MM.1S (cell line): ENCODE measurements around the gene TDO2.

Experiments
- CTCF ChIP-seq: fragments of 300-600 bp; sonication (generic); IDR thresholded peaks from 2 replicates; pipeline ENCODE4 v1.5.1; 2016; ENCODE audit warnings: antibody characterized with exemption, low read length, mixed read lengths
- EZH2 ChIP-seq: fragments of 300-600 bp; sonication (generic); optimal IDR thresholded peaks from 2 replicates; pipeline ENCODE3; 2017; ENCODE audit warnings: low read depth, mild to moderate bottlenecking, antibody characterized with exemption, low read length, mixed read lengths
- EZH2phosphoT487 ChIP-seq: fragments of 300-600 bp; sonication (generic); IDR thresholded peaks from 2 replicates; pipeline ENCODE4 v1.6.1; 2018; ENCODE audit warnings: antibody characterized with exemption, low read length

GRCh38 chr4:155966171-155966570 lies 62.7 kb downstream of the TDO2 start:
- TF ChIP-seq EZH2: no peak
- no peak for TF ChIP-seq EZH2phosphoT487
- no peak for TF ChIP-seq CTCF
